Endothelial cell of umbilical vein (primary cell): ENCODE measurements around the gene PDLIM5. TPM values are rescaled to one million over a fixed set of nuclear protein-coding genes. Genes with fewer than 3 reads are reported as not detected.

Experiments used
- BruUV-seq: library from RNA; stranded (reverse); fragments of 400-500 nt; replicated peaks from 2 replicates; lab custom pipeline; 2021; lab: Mats Ljungman, UMichigan
- CTCF ChIA-PET: fragments of 300-600, 350-600 bp; sonication (Branson Sonifier 250); formaldehyde crosslinking; loops from one replicate; lab custom pipeline; 2021; ENCODE audit warnings: antibody characterized with exemption, inconsistent platforms; lab: Charles Lee
- POLR2A ChIA-PET: fragments of 300-600, 350-600 bp; sonication (Branson Sonifier 250); formaldehyde crosslinking; loops from one replicate; lab custom pipeline; 2021; ENCODE audit warnings: antibody characterized with exemption, inconsistent platforms; lab: Charles Lee
- DNase-seq: peaks from one replicate; pipeline ENCODE4 v3.0.0-alpha.2; 2011; ENCODE audit warnings: low read depth, low spot score
- FAIRE-seq: peaks from 2 replicates; lab custom pipeline; 2011; peaks lifted over from hg19 to GRCh38; lab: Jason Lieb, UNC
- H2AFZ ChIP-seq: 2 replicates; pipeline ENCODE4 v1.6.0; 2012; ENCODE audit warnings: low read depth, low read length, control low read depth, inconsistent platforms
- H3K27ac ChIP-seq: 2 replicates; pipeline ENCODE4 v1.5.1; 2011; ENCODE audit warnings: low read depth, mild to moderate bottlenecking, control low read depth, low read length, moderate library complexity; ENCODE audit not compliant: insufficient read depth
- H3K27me3 ChIP-seq, 2 experiments: 2 replicates each; pipeline versions ENCODE4 v1.6.0 to v1.6.1; 2011; ENCODE audit warnings: low read length in 2 of 2, mixed read lengths in 1 of 2; ENCODE audit not compliant: control insufficient read depth in 2 of 2, insufficient read depth in 2 of 2
- H3K36me3 ChIP-seq, 2 experiments: 2 replicates in 1 of 2; 3 replicates in 1 of 2; pipeline ENCODE4 v1.5.1; 2011; ENCODE audit warnings: low read length in 2 of 2, mild to moderate bottlenecking in 1 of 2, moderate library complexity in 1 of 2; ENCODE audit not compliant: control insufficient read depth in 2 of 2, insufficient read depth in 2 of 2; ENCODE audit errors: extremely low read depth in 1 of 2
- H3K4me1 ChIP-seq: 3 replicates; pipeline ENCODE4 v1.5.1; 2011; ENCODE audit warnings: mild to moderate bottlenecking, low read length; ENCODE audit not compliant: control insufficient read depth, insufficient read depth; ENCODE audit errors: extremely low read depth
- H3K4me2 ChIP-seq: 2 replicates; pipeline ENCODE4 v1.6.1; 2011; ENCODE audit warnings: low read length, control low read depth, mixed read lengths; ENCODE audit not compliant: insufficient read depth
- H3K4me3 ChIP-seq, 3 experiments: fragments of 200-600 bp in 1 of 3; sonication (generic), shearing (Covaris generic) in 1 of 3; replicated peaks in 1 of 3; 2 replicates each; pipeline ENCODE4 v1.5.1; 2011 to 2016; ENCODE audit warnings: control low read depth in 3 of 3, low read length in 3 of 3, mild to moderate bottlenecking in 2 of 3, inconsistent platforms in 1 of 3, low read depth in 1 of 3, moderate library complexity in 1 of 3; ENCODE audit not compliant: insufficient read depth in 1 of 3
- H3K79me2 ChIP-seq: 2 replicates; pipeline ENCODE4 v1.6.0; 2012; ENCODE audit warnings: low read length, inconsistent platforms; ENCODE audit not compliant: control insufficient read depth, insufficient read depth
- H3K9ac ChIP-seq: replicated peaks from 2 replicates; pipeline ENCODE3; 2011; ENCODE audit warnings: low read length, control low read depth; ENCODE audit not compliant: insufficient read depth; ENCODE audit errors: extremely low read depth
- H3K9me1 ChIP-seq: replicated peaks from 3 replicates; pipeline ENCODE4 v1.6.0; 2011; ENCODE audit warnings: mild to moderate bottlenecking, low read length; ENCODE audit not compliant: control insufficient read depth, insufficient read depth; ENCODE audit errors: extremely low read depth
- H3K9me3 ChIP-seq: replicated peaks from 2 replicates; pipeline ENCODE4 v1.5.1; 2012; ENCODE audit warnings: low read length, inconsistent platforms; ENCODE audit not compliant: control insufficient read depth, insufficient read depth
- H4K20me1 ChIP-seq: replicated peaks from 2 replicates; pipeline ENCODE3; 2011; ENCODE audit warnings: mild to moderate bottlenecking, low read length; ENCODE audit not compliant: control insufficient read depth, insufficient read depth; ENCODE audit errors: extremely low read depth
- FOS ChIP-seq: IDR thresholded peaks from 2 replicates; pipeline ENCODE4 v1.6.1; 2011; ENCODE audit warnings: mild to moderate bottlenecking, low read length, moderate library complexity, borderline replicate concordance; ENCODE audit not compliant: insufficient read depth
- GATA2 ChIP-seq: IDR thresholded peaks from 2 replicates; pipeline ENCODE4 v1.7.0; 2011; ENCODE audit warnings: low read depth, mild to moderate bottlenecking, moderate library complexity, mixed read lengths, low read length; ENCODE audit not compliant: insufficient read length, insufficient read depth
- JUN ChIP-seq: IDR thresholded peaks from 2 replicates; pipeline ENCODE4 v1.6.1; 2011; ENCODE audit warnings: borderline replicate concordance, low read depth; ENCODE audit not compliant: insufficient read length, insufficient read depth
- MYC ChIP-seq: IDR thresholded peaks from one replicate; pipeline ENCODE4 v1.6.1; 2011; ENCODE audit warnings: mild to moderate bottlenecking, low read depth, low read length
- dilution Hi-C: fragments of 300-500 bp; cut with MboI; formaldehyde crosslinking; loops from one replicate; pipeline ENCODE4 v1.15.0; 2019; ENCODE audit warnings: low sequenced_read_pairs; ENCODE audit not compliant: extremely low pct_ligation_motif_present
- intact Hi-C: fragments of 100-400 bp; cut with micrococcal nuclease; formaldehyde crosslinking; loops from one replicate; pipeline ENCODE4 v1.10.0; 2022
- polyA plus RNA-seq, 4 experiments: library from polyadenylated mRNA; depleted of rRNA in 3 of 4; stranded (reverse) in 3 of 4; unstranded in 1 of 4; fragments of >200 nt; gene quantifications; 2 replicates each; pipeline versions ENCODE4 v1.2.1 to v1.2.3, GENCODE V29; 2011 to 2012; ENCODE audit warnings: missing spikeins in 1 of 4
- total RNA-seq: library from RNA; stranded (reverse); gene quantifications from 2 replicates; pipeline ENCODE4 v1.2.3, GENCODE V29; 2021

The PDLIM5 gene
- total and polyA plus RNA-seq, 2 donors (not counting 3 experiments of a cell fraction or from before 2014, with no cell fraction given) = 243 to 310 TPM

- peaks cover under 1% of the 10 kb centered on the region for H4K20me1 ChIP-seq
- DNase-seq (no peak), FAIRE-seq (no peak)
- H3K79me2 ChIP-seq = peaks cover 81% of the 10 kb centered on the region
- POLR2A ChIA-PET = no interaction called here
- dilution Hi-C loops = no loop called here
- H3K4me1 ChIP-seq = peaks cover 26% of the 10 kb centered on the region
- H3K27ac ChIP-seq = no peak overlapping the region
- H2AFZ ChIP-seq = no peak overlapping the region
- BruUV-seq = no TSS peak
- no peaks in the 10 kb centered on the region for H3K9me3 ChIP-seq
- intact Hi-C loops = no loop called here
- CTCF ChIA-PET = interaction anchor here (1.0 kb wide), 1 partner anchor 39 kb away, joined by 3 read pairs; no protein-coding TSS in a partner anchor
- H3K27me3 ChIP-seq = no peaks in the 10 kb centered on the region
- H3K4me3 ChIP-seq = no peak overlapping the region
- peaks cover 0 to 21% of the 10 kb centered on the region in 2 experiments for H3K36me3 ChIP-seq
- no peaks in the 10 kb centered on the region for H3K9me1 ChIP-seq
- H3K4me2 ChIP-seq = no peak overlapping the region
- no peak overlapping the region for H3K9ac ChIP-seq
- TF ChIP-seq JUN = no peak
- no peak for TF ChIP-seq GATA2
Measured at GRCh38 chr4:94523033-94523580, 71.4 kb downstream of the PDLIM5 start.

DNA sequence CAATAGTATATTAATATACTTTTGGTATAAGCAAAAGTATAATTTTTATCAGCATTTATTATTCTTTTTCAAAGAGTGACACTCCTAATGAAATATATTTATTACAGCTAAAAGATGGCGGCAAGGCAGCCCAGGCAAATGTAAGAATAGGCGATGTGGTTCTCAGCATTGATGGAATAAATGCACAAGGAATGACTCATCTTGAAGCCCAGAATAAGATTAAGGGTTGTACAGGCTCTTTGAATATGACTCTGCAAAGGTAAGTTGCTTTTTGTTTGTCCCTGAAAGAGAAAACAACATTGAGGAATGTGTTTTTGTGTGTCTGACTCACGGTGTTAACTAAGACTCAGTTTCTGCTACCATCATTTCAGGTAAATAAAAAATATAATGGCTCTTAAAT, 71.9 kb downstream of the PDLIM5 start:
- CTCF ChIA-PET = interaction anchor here (0.9 to 1.0 kb wide), 2 partner anchors 39 to 117 kb away, joined by 3 read pairs; no protein-coding TSS in a partner anchor
- H2AFZ ChIP-seq = no peak overlapping the region
- no peak overlapping the region for H3K27ac ChIP-seq
- no peak overlapping the region for H3K4me2 ChIP-seq
- peaks cover 0 to 21% of the 10 kb centered on the region in 2 experiments for H3K36me3 ChIP-seq
- H3K4me3 ChIP-seq = no peak overlapping the region
- BruUV-seq = no TSS peak
- TF ChIP-seq MYC = no peak
- TF ChIP-seq JUN = peak; percentile 20
- peak; percentile 50 for TF ChIP-seq FOS
- H3K9ac ChIP-seq = no peak overlapping the region
- H3K4me1 ChIP-seq = peaks cover 21% of the 10 kb centered on the region
- no peaks in the 10 kb centered on the region for H3K27me3 ChIP-seq
- H3K9me3 ChIP-seq = no peaks in the 10 kb centered on the region
- POLR2A ChIA-PET = no interaction called here
- DNase-seq = no peak
- H3K79me2 ChIP-seq = peaks cover 81% of the 10 kb centered on the region
- no peak for FAIRE-seq
- no peaks in the 10 kb centered on the region for H3K9me1 ChIP-seq
- no peaks in the 10 kb centered on the region for H4K20me1 ChIP-seq
- intact Hi-C loops (no loop called here), dilution Hi-C loops (no loop called here)
